ENCODE measurements around the gene SLC9C1. TPM values are rescaled to one million over a fixed set of nuclear protein-coding genes. Genes with fewer than 3 reads are reported as not detected.

SLC9C1 gene
- total RNA-seq, 1 experiment from 2014 or later = 0.79 TPM

- no peaks in the 10 kb centered on the region for H3K9me3 ChIP-seq (ENCODE audit: control insufficient read depth in 1 of 2, insufficient read depth in 1 of 2, low read depth in 1 of 2, low read length in 2 of 2)
- TF ChIP-seq ZNF274 (IDR thresholded peaks at IDR 0.05; ENCODE audit: low read depth, low read length) (no peak), EGR1 (IDR thresholded peaks at IDR 0.05; ENCODE audit: low read depth) (no peak), CBX3 (IDR thresholded peaks at IDR 0.05; ENCODE audit: low read depth) (no peak), MAX (IDR thresholded peaks at IDR 0.05) (no peak), JUND (IDR thresholded peaks at IDR 0.05) (peak; percentile 54), FOSL1 (IDR thresholded peaks at IDR 0.05; ENCODE audit: low read depth) (peak; percentile 61), ATF3 (IDR thresholded peaks at IDR 0.05) (0 out of 2 replicates have a peak, but pooled peaks have one; percentile 31), POLR2A (IDR thresholded peaks at IDR 0.05; ENCODE audit: borderline replicate concordance, extremely low read depth, insufficient read depth, insufficient read length) (no peak), SP1 (IDR thresholded peaks at IDR 0.05; ENCODE audit: low read depth) (peak; percentile 18; the same call in 1 of the 2 replicates), YY1 (IDR thresholded peaks at IDR 0.05; ENCODE audit: extremely low read depth, insufficient replicate concordance, low read depth, low read length) (no peak), SIN3A (IDR thresholded peaks at IDR 0.05; ENCODE audit: low read depth) (no peak), SRF (IDR thresholded peaks at IDR 0.05; ENCODE audit: low read depth) (no peak), CEBPB (IDR thresholded peaks at IDR 0.05; ENCODE audit: low read depth) (no peak), ZBTB33 (IDR thresholded peaks at IDR 0.05; ENCODE audit: extremely low read depth, insufficient replicate concordance, low read length) (no peak), RAD21 (IDR thresholded peaks at IDR 0.05; ENCODE audit: low read depth) (no peak; the same call in 1 of the 2 replicates), CTCF (IDR thresholded peaks at IDR 0.05 in 2 of 3, conservative IDR thresholded peaks at IDR 0.05 in 1 of 3; ENCODE audit: borderline replicate concordance in 1 of 3, insufficient read depth in 1 of 3, low read depth in 2 of 3, low read length in 2 of 3) (peak in 2 of 3 experiments; percentile 15 to 34; a peak in 2 of 6 replicates), ZFX (IDR thresholded peaks at IDR 0.05) (no peak), ELF1 (IDR thresholded peaks at IDR 0.05; ENCODE audit: borderline replicate concordance, low read depth) (no peak)
- peaks cover 0 to 13% of the 10 kb centered on the region in 2 experiments; a peak in 2 of 4 replicates for H3K4me1 ChIP-seq (ENCODE audit: control insufficient read depth in 1 of 2, insufficient read depth in 2 of 2, low read length in 2 of 2)
- no peaks in the 10 kb centered on the region for H4K20me1 ChIP-seq (ENCODE audit: insufficient read depth)
- RAD21 ChIA-PET (ENCODE audit: low non-redundant PET in 1 of 2, low total read pairs in 2 of 2, uncharacterized antibody in 2 of 2, unreplicated experiment in 2 of 2) = no interaction called here
- no peaks in the 10 kb centered on the region for H3K36me3 ChIP-seq (ENCODE audit: control insufficient read depth in 1 of 2, insufficient read depth in 2 of 2, low read length in 2 of 2)
- POLR2A ChIA-PET = no interaction called here
- H3K27ac ChIP-seq (ENCODE audit: low read depth, low read length) = no peak overlapping the region
- BruUV-seq (replicated peaks) = no TSS peak
- no peak overlapping the region for H3K9ac ChIP-seq (ENCODE audit: low read length)
- peak overlapping the region; percentile 19 for H2AFZ ChIP-seq (ENCODE audit: low read depth, low read length, poor library complexity, severe bottlenecking)
- no peaks in the 10 kb centered on the region for H3K9me2 ChIP-seq (ENCODE audit: insufficient read depth)
- CTCF ChIA-PET = interaction anchor here (0.9 to 1.0 kb wide), 2 partner anchors 94 to 484 kb away, joined by 3 to 5 read pairs; partner anchors contain the start of gene SLC9C1
- peak overlapping the region; percentile 24 for H3K4me2 ChIP-seq (ENCODE audit: low read length)
- no peaks in the 10 kb centered on the region for H3K79me2 ChIP-seq (ENCODE audit: insufficient read depth, low read length)
- intact Hi-C loops (cut with micrococcal nuclease) = no loop called here
- no peaks in the 10 kb centered on the region for H3K27me3 ChIP-seq (ENCODE audit: insufficient read depth, low read length)
- DNase-seq (ENCODE audit: low read depth, low spot score) (peak; percentile 29), ATAC-seq (peak; percentile 84)
- no peak overlapping the region for H3K4me3 ChIP-seq (replicated peaks in 1 of 2; ENCODE audit: low read depth in 1 of 2, low read length in 2 of 2)
Observed at GRCh38 chr3:112199622-112200316, 94.2 kb downstream of the SLC9C1 start.

Measured in HCT116 (cell line).